ENCODE results near the gene SNX4.

- TF ChIP-seq CTCF (IDR thresholded peaks at IDR 0.05) (no peak), POLR2A (IDR thresholded peaks at IDR 0.05) (no peak), POLR2AphosphoS5 (IDR thresholded peaks at IDR 0.05; ENCODE audit: insufficient read depth in 1 of 2, low read depth in 1 of 2) (no peak)
These were observed 41.7 kb downstream of the SNX4 start for GRCh38 chr3:125478326-125478725.
